ENCODE data around the gene SECTM1.

Gene SECTM1

DNA sequence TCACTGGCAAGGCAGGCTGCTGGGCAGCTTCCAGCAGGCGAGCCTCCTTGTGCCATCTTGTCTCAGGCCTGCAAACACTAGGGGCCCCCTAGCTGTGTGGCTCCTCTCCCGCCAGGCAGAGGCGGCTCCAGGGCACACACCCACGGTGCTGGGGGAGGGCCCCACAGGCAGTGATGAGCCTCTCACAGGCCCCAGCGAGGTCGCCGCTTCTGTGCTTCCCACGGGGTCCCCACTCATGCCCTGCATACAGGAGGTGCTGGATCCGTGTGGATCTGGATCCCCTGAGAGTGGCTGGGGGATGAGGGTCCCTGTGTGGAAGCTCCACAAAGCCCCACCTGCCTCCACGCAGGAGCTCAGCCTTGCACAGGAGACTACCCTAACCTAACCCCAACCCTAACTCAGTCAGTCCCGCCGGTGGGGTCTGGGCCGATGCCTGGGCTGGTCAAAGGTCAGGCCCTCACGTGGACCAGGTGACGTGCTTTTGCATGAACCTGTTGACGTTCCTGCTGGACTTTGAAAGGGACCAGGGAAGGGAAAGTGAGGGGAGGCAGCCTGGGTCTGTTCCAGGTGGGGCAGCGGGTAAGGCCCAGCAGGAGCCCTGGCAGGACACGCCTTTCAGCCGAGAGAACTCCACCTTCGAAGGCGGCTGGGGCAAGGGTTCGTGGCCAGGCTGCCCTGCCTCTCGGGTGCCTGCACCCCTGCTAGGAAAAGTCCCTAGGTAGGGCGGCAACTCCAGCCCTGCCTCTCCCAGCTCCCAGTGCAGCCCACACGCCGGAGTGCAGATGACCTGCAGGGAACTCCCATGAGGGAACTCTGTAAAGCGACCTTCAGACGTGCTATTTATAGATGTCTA, 5.2 kb downstream of the SECTM1 start:
- DNase-seq (ENCODE audit: low read depth in 2 of 2) = no peak

DNA sequence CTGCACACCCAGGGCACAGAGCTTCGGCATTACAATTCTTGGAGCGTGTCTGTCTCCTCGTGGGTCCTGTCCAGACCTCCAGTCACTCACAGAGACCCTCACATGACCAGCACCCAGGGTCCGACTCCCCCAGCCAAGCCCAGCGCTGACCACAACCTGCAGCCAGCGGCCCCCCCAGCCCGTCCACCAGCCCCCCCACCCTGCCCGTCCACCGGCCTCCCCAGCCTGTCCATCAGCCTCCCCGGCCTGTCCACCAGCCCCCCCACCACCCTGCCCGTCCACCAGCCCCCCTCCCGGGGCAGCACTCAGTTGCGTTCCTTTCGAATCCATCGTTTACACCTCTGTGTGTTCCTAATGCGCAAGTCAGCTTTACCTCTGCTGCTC, 5.8 kb downstream of the SECTM1 start:
- DNase-seq (ENCODE audit: low read depth in 2 of 2) = no peak

- DNase-seq (ENCODE audit: low read depth in 2 of 2) = no peak
Observed at GRCh38 chr17:82327289-82327688, 6.3 kb downstream of the SECTM1 start.

GRCh38 chr17:82325286-82326180, 8.0 kb downstream of the SECTM1 start:
- DNase-seq (ENCODE audit: low read depth in 2 of 2) = no peak

DNA sequence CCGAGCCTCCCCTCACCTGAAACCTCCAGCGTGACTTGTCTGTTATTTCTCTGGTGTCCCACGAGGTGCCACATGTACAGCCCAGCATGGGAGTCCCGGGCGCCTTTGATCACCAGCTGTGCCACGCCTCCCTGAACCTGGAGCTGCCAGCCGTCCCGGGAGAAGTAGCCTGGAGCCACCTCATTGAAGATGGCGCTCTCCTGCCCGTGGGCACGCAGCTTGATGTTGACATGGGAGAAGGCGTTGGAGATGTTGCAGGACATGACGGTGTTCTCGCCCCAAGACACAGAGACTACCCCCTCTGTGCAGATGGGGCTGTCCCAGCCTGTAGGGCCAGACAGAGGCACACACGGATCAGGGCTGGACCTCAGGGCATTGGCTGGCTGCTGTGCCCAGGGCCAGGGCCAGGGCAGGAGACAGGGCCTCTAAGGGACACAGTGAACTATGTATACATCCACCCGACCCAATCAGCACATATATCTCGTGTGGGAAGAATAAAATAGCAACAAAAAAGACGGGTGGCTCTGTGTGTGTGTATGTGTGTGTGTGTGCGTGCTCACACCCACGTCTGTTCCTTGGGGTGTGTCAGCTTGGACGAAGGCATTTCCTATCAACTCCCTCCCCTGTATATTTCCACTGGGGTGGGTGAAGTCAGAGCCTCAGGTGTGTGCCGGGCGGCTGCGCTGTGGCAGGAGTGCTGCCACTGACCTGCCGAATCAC, 8.8 kb downstream of the SECTM1 start:
- DNase-seq (ENCODE audit: low read depth in 2 of 2) = no peak

- DNase-seq (ENCODE audit: low read depth in 2 of 2) = no peak
Observed at GRCh38 chr17:82323514-82324234, 9.9 kb downstream of the SECTM1 start.

DNA sequence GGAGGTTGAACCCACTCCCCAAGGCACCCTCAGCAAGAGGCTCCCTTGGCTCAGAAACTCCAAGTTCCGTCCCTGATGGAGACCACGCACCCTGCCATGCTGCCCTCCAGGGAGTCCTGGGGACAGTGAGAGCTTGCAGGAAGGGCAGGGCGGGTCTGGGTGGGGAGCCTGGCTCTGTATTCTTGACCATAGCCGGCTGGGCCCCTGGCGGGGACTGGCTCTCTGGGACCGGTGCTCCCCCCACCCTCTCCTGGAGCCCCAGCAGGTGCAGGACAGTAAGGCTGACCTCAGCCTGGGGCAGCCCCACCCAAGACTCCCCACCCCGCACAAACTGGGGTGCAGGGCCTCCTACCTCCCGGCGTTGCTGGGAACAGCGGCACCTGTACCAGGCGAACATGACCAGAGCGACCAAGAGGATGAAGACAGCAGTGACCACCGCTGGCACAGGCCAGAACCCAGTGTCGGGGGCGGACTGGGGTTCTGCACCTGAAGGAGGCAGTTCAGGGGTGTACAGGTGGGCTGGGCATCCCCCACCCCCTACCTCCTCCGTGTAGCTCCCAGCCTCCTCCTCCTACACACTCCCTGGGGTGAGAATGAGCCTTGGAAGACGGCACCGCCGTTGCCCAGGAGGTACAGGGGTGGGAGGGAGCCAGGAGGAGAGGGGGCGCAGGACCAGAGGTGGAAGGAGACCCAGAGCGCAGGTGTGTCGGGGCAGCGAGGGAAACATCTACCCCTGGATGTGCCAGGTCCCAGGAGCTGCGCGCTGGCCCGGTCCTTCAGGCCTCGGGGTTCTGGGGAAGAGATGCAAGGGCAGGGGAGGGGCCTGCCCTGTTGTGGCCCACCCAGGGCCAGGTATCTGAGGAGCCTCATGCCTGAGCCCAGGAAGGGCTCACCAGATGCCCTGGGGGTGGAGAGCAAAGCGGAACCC, 10.8 kb downstream of the SECTM1 start:
- DNase-seq (ENCODE audit: low read depth in 2 of 2) = no peak

DNA sequence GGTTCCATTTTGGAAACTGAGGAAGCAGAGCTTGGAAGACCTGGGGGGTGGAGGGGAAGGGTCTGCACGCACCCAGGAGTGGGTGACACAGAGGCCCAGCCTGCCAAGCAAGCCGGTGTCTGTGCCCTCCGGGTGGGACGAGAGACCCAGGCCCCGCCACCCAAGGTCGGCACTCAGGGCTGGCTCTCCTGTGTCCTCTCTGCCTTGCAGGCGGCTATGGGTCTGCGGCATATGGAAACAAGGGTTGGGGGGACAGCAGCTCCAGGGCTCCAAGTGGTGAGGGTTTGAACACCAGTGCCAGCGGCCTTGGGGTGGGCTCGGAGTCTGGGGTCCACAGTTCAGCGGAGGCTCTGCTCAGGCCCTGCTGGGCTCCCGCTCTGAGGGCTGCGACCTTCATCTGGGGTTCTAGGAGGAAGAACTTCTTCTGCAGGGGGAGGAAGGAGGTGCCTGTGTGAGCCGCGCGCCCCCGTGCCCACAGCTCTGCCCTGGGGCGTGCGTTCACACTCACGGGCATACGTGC, 11.6 kb downstream of the SECTM1 start:
- DNase-seq (ENCODE audit: low read depth in 2 of 2) = no peak

- peak; percentile 43 to 73 for DNase-seq (ENCODE audit: low read depth in 2 of 2)
Observed at GRCh38 chr17:82320956-82321927, 12.3 kb downstream of the SECTM1 start.

- no peak for DNase-seq (ENCODE audit: low read depth in 2 of 2)
Observed at GRCh38 chr17:82320140-82320840, 13.3 kb downstream of the SECTM1 start.

- no peak for DNase-seq (ENCODE audit: low read depth in 2 of 2)
Observed at GRCh38 chr17:82319619-82320062, 13.9 kb downstream of the SECTM1 start.

DNA sequence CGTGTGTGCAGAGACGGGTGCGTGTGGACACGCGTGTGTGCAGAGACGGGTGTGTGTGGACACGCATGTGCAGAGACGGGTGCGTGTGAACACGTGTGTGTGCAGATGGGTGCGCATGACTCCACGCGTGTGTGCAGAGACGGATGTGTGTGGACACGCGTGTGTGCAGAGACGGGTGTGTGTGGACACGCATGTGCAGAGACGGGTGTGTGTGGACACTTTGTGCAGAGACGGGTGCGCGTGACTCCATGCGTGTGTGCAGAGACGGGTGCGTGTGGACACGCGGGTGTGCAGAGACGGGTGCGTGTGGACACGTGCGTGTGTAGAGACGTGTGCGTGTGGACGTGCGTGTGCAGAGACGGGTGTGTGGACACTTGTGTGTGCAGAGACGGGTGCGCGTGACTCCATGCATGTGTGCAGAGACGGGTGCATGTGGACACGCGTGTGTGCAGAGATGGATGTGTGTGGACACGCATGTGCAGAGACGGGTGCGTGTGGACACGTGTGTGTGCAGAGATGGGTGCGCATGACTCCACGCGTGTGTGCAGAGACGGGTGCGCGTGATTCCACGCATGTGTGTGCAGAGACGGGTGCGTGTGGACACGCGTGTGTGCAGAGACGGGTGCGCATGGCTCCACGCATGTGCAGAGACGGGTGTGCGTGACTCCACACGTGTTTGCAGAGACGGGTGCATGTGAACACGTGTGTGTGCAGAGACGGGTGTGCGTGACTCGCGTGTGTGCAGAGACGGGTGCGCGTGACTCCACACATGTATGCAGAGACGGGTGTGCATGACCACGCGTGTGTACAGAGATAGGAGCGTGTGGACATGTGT, 14.6 kb downstream of the SECTM1 start:
- DNase-seq (ENCODE audit: low read depth in 2 of 2) = no peak

DNA sequence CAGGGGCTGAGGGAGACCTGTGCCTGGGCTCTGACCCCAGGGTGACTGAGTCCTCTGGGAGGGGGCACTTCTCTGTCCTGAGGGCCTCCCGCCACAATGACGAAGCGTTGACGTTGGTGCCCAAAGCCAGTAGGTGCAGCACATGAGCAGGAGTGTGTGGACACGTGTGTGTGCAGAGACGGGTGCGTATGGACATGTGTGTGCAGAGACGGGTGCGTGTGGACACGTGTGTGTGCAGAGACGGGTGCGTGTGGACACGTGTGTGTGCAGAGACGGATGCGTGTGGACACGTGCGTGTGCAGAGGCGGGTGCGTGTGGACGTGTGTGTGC, 15.4 kb downstream of the SECTM1 start:
- DNase-seq (ENCODE audit: low read depth in 2 of 2) = no peak

GRCh38 chr17:82317394-82318168, 16.0 kb downstream of the SECTM1 start, which contains the start of gene CD7:
Gene CD7, minus strand, starts transcription at chr17:82317608. Its CDS starts 113 bp downstream, at chr17:82317495.
- DNase-seq (ENCODE audit: low read depth in 2 of 2) = peak in 1 of 2 donors; percentile 56

DNA sequence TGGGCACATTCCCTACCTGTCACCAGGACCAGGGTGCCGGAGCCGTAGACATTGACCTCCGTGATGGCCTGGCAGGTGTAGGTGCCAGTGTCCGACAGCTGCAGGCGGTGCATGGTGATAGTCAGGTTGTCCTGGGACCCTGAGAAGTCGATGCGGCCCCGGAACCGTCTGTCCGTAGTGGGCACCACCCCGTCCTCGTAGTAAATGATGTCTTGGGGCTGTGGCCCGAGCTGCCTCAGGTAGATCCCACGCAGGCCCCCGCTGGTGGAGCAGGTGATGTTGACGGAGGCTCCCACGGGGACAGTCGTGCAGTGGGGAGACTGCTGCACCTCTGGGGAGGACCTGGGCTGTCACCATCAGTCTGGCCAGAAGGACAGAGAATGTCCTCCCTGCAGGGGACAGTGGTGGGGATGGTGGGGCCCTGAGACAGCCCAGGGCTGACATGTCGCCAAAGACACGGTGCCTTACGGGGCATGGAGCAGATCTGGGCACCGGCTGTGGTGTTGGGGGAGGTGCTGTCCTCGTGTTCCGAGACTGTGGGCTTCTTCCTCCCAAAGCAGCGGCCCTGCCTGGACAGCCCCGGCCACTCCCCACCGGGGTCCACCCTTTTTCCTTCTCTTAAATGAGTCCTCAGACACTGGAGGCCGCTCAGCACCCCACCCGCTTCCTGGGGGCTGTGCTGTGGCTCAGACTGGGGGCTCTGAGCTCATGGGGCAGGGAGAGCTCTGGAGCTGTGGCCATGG, 16.7 kb downstream of the SECTM1 start:
- DNase-seq (ENCODE audit: low read depth in 2 of 2) = no peak

Measured in stimulated activated CD8-positive, alpha-beta memory T cell treated with anti-CD3 and anti-CD28 coated beads, Interleukin-2, amount 100 ng/mL, for 1 hour (primary cell).